Measurements from ENCODE around the gene NANOGP8. TPM values are rescaled to one million over a fixed set of nuclear protein-coding genes. Genes with fewer than 3 reads are reported as not detected.
"Not testable (repeated sequence)": the region's sequence is repeated elsewhere in the genome, so short reads cannot be mapped to it uniquely, and the experiment has no call there.

NANOGP8 gene
- total RNA-seq, 1 experiment from 2014 or later, result 0.75 TPM

DNA sequence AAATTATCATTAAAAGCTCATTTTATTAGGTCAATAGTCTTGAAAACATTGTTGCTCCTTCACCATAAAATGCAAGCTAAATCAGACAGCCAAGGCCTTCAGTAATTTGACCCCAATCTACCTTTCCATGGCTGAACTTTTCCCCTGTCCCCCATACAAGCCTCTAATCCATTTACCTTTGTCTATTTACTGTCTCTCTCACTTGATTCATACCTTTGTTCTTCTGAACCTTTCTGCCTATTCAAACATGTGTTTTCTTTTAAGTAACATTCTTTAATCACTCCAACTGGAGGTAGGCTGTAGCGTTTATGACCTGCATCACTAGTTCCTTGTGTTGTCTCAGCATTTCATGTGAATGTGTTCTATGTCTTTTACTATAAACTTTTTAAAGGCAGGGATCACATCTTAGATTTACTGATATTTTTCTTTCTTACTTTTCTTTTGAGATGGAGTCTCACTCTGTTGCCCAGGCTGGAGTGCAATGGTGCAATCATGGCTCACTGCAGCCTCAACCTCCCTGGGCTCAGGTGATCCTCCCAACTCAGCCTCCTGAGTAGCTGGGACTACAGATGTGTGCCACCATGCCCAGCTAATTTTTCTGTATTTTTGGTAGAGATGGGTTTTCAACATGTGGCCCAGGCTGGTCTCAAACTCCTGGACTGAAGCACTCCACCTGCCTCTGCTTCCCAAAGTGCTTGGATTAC lies 5.2 kb upstream of the NANOGP8 start:
- H3K36me3 Mint-ChIP-seq (ENCODE audit: insufficient read depth, unreplicated experiment), result no peaks in the 10 kb centered on the region
- BruUV-seq (replicated peaks), result no TSS peak
- TF ChIP-seq, protein P1, sequence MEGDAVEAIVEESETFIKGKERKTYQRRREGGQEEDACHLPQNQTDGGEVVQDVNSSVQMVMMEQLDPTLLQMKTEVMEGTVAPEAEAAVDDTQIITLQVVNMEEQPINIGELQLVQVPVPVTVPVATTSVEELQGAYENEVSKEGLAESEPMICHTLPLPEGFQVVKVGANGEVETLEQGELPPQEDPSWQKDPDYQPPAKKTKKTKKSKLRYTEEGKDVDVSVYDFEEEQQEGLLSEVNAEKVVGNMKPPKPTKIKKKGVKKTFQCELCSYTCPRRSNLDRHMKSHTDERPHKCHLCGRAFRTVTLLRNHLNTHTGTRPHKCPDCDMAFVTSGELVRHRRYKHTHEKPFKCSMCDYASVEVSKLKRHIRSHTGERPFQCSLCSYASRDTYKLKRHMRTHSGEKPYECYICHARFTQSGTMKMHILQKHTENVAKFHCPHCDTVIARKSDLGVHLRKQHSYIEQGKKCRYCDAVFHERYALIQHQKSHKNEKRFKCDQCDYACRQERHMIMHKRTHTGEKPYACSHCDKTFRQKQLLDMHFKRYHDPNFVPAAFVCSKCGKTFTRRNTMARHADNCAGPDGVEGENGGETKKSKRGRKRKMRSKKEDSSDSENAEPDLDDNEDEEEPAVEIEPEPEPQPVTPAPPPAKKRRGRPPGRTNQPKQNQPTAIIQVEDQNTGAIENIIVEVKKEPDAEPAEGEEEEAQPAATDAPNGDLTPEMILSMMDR (IDR thresholded peaks at IDR 0.05; ENCODE audit: unreplicated experiment), result no peak
- intact Hi-C loops (cut with micrococcal nuclease), result no loop called here
- H3K4me1 Mint-ChIP-seq (ENCODE audit: insufficient read depth, unreplicated experiment), result no peaks in the 10 kb centered on the region
- POLR2A ChIA-PET, result no interaction called here
- H3K4me3 Mint-ChIP-seq (ENCODE audit: unreplicated experiment), result no peak overlapping the region
- CTCF ChIA-PET, result interaction anchor here (5.5 kb wide), 1 partner anchor 11 kb away, joined by 46 read pairs; no protein-coding TSS in a partner anchor
- H3K9me3 Mint-ChIP-seq (ENCODE audit: unreplicated experiment), result no peaks in the 10 kb centered on the region
- no peaks in the 10 kb centered on the region for H3K27me3 Mint-ChIP-seq (ENCODE audit: insufficient read depth, unreplicated experiment)
- no peak overlapping the region for H3K27ac Mint-ChIP-seq (ENCODE audit: low read depth, unreplicated experiment)
- DNase-seq (ENCODE audit: unreplicated experiment), result no peak

DNA sequence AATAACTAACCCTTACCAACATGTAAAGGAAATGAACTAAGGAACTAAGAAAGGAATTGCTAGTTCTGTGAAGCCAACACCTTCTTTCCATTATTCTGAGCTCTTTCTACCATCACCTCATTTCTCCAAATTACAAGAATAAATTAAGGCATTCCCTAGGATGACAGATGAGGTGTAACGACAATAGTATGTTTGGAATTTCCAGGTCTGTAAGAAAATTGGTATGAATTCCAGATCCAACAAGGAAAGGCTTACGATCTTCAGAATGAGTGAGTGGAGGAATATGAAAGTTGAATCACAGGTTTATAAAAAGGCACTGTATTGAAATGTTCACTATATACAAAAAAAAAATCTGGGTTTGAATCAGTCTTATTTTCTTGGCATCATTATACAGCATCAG lies 4.5 kb upstream of the NANOGP8 start:
- DNase-seq (ENCODE audit: unreplicated experiment), result no peak
- H3K36me3 Mint-ChIP-seq (ENCODE audit: insufficient read depth, unreplicated experiment), result no peaks in the 10 kb centered on the region
- no peak overlapping the region for H3K27ac Mint-ChIP-seq (ENCODE audit: low read depth, unreplicated experiment)
- no peaks in the 10 kb centered on the region for H3K9me3 Mint-ChIP-seq (ENCODE audit: unreplicated experiment)
- no peaks in the 10 kb centered on the region for H3K4me1 Mint-ChIP-seq (ENCODE audit: insufficient read depth, unreplicated experiment)
- H3K4me3 Mint-ChIP-seq (ENCODE audit: unreplicated experiment), result no peak overlapping the region
- H3K27me3 Mint-ChIP-seq (ENCODE audit: insufficient read depth, unreplicated experiment), result no peaks in the 10 kb centered on the region
- ChIA-PET POLR2A (no interaction called here), CTCF (interaction anchor here (5.5 kb wide), 1 partner anchor 11 kb away, joined by 46 read pairs; no protein-coding TSS in a partner anchor)
- TF ChIP-seq, protein P1 (IDR thresholded peaks at IDR 0.05; ENCODE audit: unreplicated experiment), result no peak
- intact Hi-C loops (cut with micrococcal nuclease), result no loop called here
- no TSS peak for BruUV-seq (replicated peaks)

DNA sequence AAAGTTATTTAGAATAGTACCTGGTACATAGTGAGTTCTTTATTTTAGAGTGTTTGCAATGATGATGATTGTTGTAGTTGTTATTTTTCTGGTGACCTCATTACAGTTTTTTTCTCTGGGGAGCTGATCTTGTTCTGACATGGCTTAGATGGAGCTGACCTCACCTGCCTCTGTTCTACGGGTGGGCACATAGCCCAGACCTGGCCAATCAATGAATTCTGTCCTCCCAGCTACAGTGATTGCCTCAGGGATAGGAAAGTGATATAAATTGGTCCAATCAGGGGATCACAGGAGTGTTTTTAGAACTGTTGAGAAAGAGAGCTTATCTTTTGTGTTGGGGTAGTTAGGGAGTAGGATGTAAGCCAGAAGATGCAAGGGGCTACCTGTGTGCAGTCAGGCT lies 3.2 kb upstream of the NANOGP8 start:
- BruUV-seq (replicated peaks), result no TSS peak
- no peaks in the 10 kb centered on the region for H3K27me3 Mint-ChIP-seq (ENCODE audit: insufficient read depth, unreplicated experiment)
- POLR2A ChIA-PET, result no interaction called here
- H3K36me3 Mint-ChIP-seq (ENCODE audit: insufficient read depth, unreplicated experiment), result no peaks in the 10 kb centered on the region
- TF ChIP-seq, protein P1 (IDR thresholded peaks at IDR 0.05; ENCODE audit: unreplicated experiment), result no peak
- no peak overlapping the region for H3K27ac Mint-ChIP-seq (ENCODE audit: low read depth, unreplicated experiment)
- DNase-seq (ENCODE audit: unreplicated experiment), result no peak
- CTCF ChIA-PET, result interaction anchor here (0.7 to 5.5 kb wide), 2 partner anchors 9 to 356 kb away, joined by 3 to 46 read pairs; no protein-coding TSS in a partner anchor
- H3K4me1 Mint-ChIP-seq (ENCODE audit: insufficient read depth, unreplicated experiment), result no peaks in the 10 kb centered on the region
- no peak overlapping the region for H3K4me3 Mint-ChIP-seq (ENCODE audit: unreplicated experiment)
- intact Hi-C loops (cut with micrococcal nuclease), result no loop called here
- no peaks in the 10 kb centered on the region for H3K9me3 Mint-ChIP-seq (ENCODE audit: unreplicated experiment)

DNA sequence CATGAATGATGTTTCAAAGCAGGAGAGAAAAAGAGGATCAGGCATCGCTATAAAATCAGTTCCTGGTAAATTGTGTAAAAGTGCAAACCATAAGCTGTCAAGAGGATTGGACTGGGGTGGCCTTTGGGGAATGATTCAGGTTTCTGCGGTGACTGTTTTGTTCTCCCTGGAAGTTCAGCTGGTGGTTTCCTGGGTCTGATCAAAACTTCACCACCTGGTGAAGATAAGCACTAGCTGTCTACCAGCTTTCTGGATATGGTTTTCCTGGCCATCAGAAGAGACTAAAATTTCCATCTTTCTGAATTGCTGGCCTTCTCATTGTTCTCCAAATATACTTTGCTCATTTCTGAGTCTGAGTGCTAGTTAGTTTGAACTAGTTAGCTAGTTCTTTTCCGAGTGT lies 2.7 kb upstream of the NANOGP8 start:
- BruUV-seq (replicated peaks), result no TSS peak
- CTCF ChIA-PET, result interaction anchor here (0.6 to 5.5 kb wide), 3 partner anchors 9 to 202 kb away, joined by 3 to 46 read pairs (median 4); no protein-coding TSS in a partner anchor

DNA sequence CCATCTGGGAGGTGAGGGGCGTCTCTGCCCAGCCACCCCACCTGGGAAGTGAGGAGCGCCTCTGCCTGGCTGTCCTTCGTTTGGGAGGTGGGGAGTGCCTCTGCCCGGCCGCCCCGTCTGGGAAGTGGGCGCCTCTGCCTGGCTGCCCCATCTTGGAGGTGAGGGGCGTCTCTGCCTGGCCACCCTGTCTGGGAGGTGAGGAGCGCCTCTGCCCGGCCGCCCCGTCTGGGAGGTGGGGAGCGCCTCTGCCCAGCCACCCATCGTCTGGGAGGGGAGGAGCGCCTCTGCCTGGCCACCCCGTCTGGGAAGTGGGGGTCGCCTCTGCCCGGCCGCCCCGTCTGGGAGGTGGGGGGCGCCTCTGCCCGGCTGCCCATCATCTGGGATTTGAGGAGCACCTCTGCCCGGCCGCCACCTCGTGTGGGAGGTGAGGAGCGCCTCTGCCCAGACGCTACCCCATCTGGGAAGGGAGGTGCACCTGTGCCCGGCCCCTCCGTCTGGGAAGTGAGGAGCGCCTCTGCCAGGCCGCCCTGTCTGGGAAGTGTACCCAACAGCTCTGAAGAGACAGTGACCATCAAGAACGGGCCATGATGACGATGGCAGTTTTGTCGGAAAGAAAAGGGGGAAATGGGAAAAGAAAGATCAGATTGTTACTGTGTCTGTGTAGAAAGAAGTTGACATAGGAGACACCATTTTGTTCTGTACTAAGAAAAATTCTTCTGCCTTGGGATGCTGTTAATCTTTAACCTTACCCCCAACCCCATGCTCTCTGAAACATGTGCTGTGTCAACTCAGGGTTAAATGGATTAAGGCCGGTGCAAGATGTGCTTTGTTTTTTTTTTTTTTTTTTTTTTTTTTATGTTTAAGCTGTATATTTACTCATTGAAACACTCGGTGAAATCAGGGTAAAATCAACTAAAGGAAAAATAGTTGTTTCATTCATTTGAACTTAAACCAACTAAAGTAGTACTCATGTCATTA lies 2.4 kb downstream of the NANOGP8 start:
- H3K27me3 Mint-ChIP-seq (ENCODE audit: insufficient read depth, unreplicated experiment); intact Hi-C loops (cut with micrococcal nuclease); POLR2A ChIA-PET; H3K4me1 Mint-ChIP-seq (ENCODE audit: insufficient read depth, unreplicated experiment); H3K36me3 Mint-ChIP-seq (ENCODE audit: insufficient read depth, unreplicated experiment); DNase-seq (ENCODE audit: unreplicated experiment); H3K4me3 Mint-ChIP-seq (ENCODE audit: unreplicated experiment); H3K27ac Mint-ChIP-seq (ENCODE audit: low read depth, unreplicated experiment); CTCF ChIA-PET; BruUV-seq (replicated peaks); H3K9me3 Mint-ChIP-seq (ENCODE audit: unreplicated experiment): not testable (repeated sequence)

More for the DNA sequence above, 2.7 kb upstream of the NANOGP8 start:
- DNase-seq (ENCODE audit: unreplicated experiment), result no peak
- no peak overlapping the region for H3K27ac Mint-ChIP-seq (ENCODE audit: low read depth, unreplicated experiment)
- no peaks in the 10 kb centered on the region for H3K9me3 Mint-ChIP-seq (ENCODE audit: unreplicated experiment)
- TF ChIP-seq, protein P1 (IDR thresholded peaks at IDR 0.05; ENCODE audit: unreplicated experiment), result no peak
- intact Hi-C loops (cut with micrococcal nuclease), result no loop called here
- H3K4me3 Mint-ChIP-seq (ENCODE audit: unreplicated experiment), result no peak overlapping the region
- POLR2A ChIA-PET, result no interaction called here
- H3K27me3 Mint-ChIP-seq (ENCODE audit: insufficient read depth, unreplicated experiment), result no peaks in the 10 kb centered on the region
- H3K4me1 Mint-ChIP-seq (ENCODE audit: insufficient read depth, unreplicated experiment), result no peaks in the 10 kb centered on the region
- no peaks in the 10 kb centered on the region for H3K36me3 Mint-ChIP-seq (ENCODE audit: insufficient read depth, unreplicated experiment)

Data from MCF 10A (cell line).